Breast epithelium (tissue), 3 donors: Measurements from ENCODE around the gene FASLG.

Experiments
- POLR2A ChIP-seq: fragments of 450-650 bp; IDR thresholded peaks from one replicate; pipeline ENCODE4 v1.6.1; 2016; ENCODE audit warnings: antibody characterized with exemption, mild to moderate bottlenecking, moderate library complexity
- TF ChIP-seq, protein P1 (sequence below), 3 donors: fragments of 450-650 bp; IDR thresholded peaks; one replicate each; pipeline ENCODE4 v1.5.1; 2016 to 2017; ENCODE audit warnings: antibody characterized with exemption in 3 of 3, mild to moderate bottlenecking in 3 of 3, moderate library complexity in 3 of 3

DNA sequence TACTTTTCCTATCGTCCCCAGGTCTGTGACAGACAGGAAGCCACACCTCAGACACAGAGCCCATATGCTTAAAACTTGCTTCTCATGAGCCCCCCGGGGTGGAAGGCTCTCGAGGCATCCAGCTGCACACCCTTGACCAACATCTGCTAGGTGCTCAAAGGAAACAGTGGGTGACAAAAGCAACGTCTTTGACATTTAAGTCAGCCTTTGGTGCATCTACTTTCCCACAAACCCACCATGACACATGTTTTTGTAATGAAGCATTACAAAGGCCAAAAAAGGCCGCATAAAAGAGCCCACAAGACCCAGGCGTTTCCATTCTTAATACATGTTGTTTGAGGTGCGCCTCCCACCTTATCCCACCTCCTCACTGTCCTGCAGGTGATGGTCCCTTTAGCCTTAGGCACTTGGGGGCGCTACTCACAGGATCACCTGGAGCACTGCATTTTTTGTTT lies 11.8 kb upstream of the FASLG start:
- no peak for TF ChIP-seq POLR2A
- TF ChIP-seq, protein P1, sequence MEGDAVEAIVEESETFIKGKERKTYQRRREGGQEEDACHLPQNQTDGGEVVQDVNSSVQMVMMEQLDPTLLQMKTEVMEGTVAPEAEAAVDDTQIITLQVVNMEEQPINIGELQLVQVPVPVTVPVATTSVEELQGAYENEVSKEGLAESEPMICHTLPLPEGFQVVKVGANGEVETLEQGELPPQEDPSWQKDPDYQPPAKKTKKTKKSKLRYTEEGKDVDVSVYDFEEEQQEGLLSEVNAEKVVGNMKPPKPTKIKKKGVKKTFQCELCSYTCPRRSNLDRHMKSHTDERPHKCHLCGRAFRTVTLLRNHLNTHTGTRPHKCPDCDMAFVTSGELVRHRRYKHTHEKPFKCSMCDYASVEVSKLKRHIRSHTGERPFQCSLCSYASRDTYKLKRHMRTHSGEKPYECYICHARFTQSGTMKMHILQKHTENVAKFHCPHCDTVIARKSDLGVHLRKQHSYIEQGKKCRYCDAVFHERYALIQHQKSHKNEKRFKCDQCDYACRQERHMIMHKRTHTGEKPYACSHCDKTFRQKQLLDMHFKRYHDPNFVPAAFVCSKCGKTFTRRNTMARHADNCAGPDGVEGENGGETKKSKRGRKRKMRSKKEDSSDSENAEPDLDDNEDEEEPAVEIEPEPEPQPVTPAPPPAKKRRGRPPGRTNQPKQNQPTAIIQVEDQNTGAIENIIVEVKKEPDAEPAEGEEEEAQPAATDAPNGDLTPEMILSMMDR (IDR thresholded peaks at IDR 0.05), result no peak
